Natural killer cell (primary cell): ENCODE results near the gene MGMT. TPM values are rescaled to one million over a fixed set of nuclear protein-coding genes. Genes with fewer than 3 reads are reported as not detected.

ENCODE experiments used
- ATAC-seq, 3 donors: fragments of 150-1000 bp in 2 of 3; fragments of 200-7000 bp in 1 of 3; cut with Tn5 transposase; 1 replicate in 1 of 3; 2 replicates in 2 of 3; pipeline ENCODE4 v1.10.0; 2021; ENCODE audit warnings: mild to moderate bottlenecking in 2 of 3, moderate library complexity in 2 of 3
- DNase-seq, 2 donors: peaks; one replicate each; pipeline versions ENCODE4 v3.0.0 to v3.0.0-alpha.2; 2013 to 2021; ENCODE audit warnings: mixed read lengths in 1 of 2
- H3K27ac ChIP-seq: one replicate; pipeline ENCODE4 v1.5.1; 2013; ENCODE audit warnings: mild to moderate bottlenecking, low read length
- H3K27me3 ChIP-seq: one replicate; pipeline ENCODE4 v1.6.1; 2013; ENCODE audit warnings: low read length; ENCODE audit not compliant: control insufficient read depth, insufficient read depth
- H3K36me3 ChIP-seq: one replicate; pipeline ENCODE4 v1.6.1; 2013; ENCODE audit warnings: low read length; ENCODE audit not compliant: control insufficient read depth, insufficient read depth
- H3K4me1 ChIP-seq: one replicate; pipeline ENCODE4 v1.6.1; 2013; ENCODE audit warnings: low read length; ENCODE audit not compliant: control insufficient read depth, insufficient read depth
- H3K4me3 ChIP-seq: one replicate; pipeline ENCODE4 v1.5.1; 2013; ENCODE audit warnings: low read length
- H3K9me3 ChIP-seq: one replicate; pipeline ENCODE4 v1.6.1; 2013; ENCODE audit warnings: low read length; ENCODE audit not compliant: control insufficient read depth, insufficient read depth
- H3K27ac Mint-ChIP-seq, 2 donors: one replicate each; pipeline ENCODE4 v1.8.0; 2022; ENCODE audit warnings: mild to moderate bottlenecking in 2 of 2, mixed read lengths in 2 of 2, moderate library complexity in 1 of 2
- H3K27me3 Mint-ChIP-seq, 2 donors: one replicate each; pipeline ENCODE4 v1.8.0; 2022; ENCODE audit warnings: low read depth in 2 of 2, mixed read lengths in 2 of 2
- H3K36me3 Mint-ChIP-seq: one replicate; pipeline ENCODE4 v1.8.0; 2022; ENCODE audit warnings: mixed read lengths
- H3K4me1 Mint-ChIP-seq, 2 donors: one replicate each; pipeline ENCODE4 v1.8.0; 2022; ENCODE audit warnings: mixed read lengths in 2 of 2
- H3K4me3 Mint-ChIP-seq: one replicate; pipeline ENCODE4 v1.8.0; 2022; ENCODE audit warnings: mild to moderate bottlenecking, moderate library complexity, mixed read lengths
- H3K9me3 Mint-ChIP-seq, 2 donors: one replicate each; pipeline ENCODE4 v1.8.0; 2022; ENCODE audit warnings: mixed read lengths in 2 of 2
- WGBS: methylation state at CpG from one replicate; pipeline ENCODE4 v1.1.7; 2013; ENCODE audit warnings: missing lambda C conversion rate; ENCODE audit not compliant: insufficient coverage; 5-methylcytosine and 5-hydroxymethylcytosine counted together
- intact Hi-C: fragments of 100-400 bp; cut with micrococcal nuclease; formaldehyde crosslinking; loops from one replicate; pipeline ENCODE4 v1.14.2; 2022
- total RNA-seq, 4 donors: library from RNA; stranded (reverse); fragments of 120-200 nt in 1 of 4; gene quantifications; one replicate each; pipeline versions ENCODE4 v1.2.3 to v1.2.4, GENCODE V29; 2013 to 2022
- TF ChIP-seq, protein P1 (sequence below): fragments of 200-600 bp; IDR thresholded peaks from one replicate; pipeline ENCODE4 v1.8.0; 2022; ENCODE audit warnings: antibody characterized with exemption

MGMT gene
- total RNA-seq, 3 donors from 2014 or later (not counting 1 experiment from before 2014, with no cell fraction given), result 16.5 to 19.7 (median 18.8) TPM

- DNase-seq (no peak), ATAC-seq (no peak)
- TF ChIP-seq, protein P1, sequence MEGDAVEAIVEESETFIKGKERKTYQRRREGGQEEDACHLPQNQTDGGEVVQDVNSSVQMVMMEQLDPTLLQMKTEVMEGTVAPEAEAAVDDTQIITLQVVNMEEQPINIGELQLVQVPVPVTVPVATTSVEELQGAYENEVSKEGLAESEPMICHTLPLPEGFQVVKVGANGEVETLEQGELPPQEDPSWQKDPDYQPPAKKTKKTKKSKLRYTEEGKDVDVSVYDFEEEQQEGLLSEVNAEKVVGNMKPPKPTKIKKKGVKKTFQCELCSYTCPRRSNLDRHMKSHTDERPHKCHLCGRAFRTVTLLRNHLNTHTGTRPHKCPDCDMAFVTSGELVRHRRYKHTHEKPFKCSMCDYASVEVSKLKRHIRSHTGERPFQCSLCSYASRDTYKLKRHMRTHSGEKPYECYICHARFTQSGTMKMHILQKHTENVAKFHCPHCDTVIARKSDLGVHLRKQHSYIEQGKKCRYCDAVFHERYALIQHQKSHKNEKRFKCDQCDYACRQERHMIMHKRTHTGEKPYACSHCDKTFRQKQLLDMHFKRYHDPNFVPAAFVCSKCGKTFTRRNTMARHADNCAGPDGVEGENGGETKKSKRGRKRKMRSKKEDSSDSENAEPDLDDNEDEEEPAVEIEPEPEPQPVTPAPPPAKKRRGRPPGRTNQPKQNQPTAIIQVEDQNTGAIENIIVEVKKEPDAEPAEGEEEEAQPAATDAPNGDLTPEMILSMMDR, result no peak
- Histone ChIP-seq H3K4me1 (peaks cover 31% of the 10 kb centered on the region), H3K27ac (no peak overlapping the region), H3K27me3 (no peaks in the 10 kb centered on the region), H3K4me3 (no peak overlapping the region), H3K9me3 (no peaks in the 10 kb centered on the region), H3K36me3 (no peaks in the 10 kb centered on the region)
- H3K27me3 Mint-ChIP-seq, result no peaks in the 10 kb centered on the region
- no peak overlapping the region for H3K4me3 Mint-ChIP-seq
- no peaks in the 10 kb centered on the region for H3K36me3 Mint-ChIP-seq
- peaks cover 29 to 33% of the 10 kb centered on the region in 2 donors for H3K4me1 Mint-ChIP-seq
- intact Hi-C loops, result no loop called here
- H3K9me3 Mint-ChIP-seq, result no peaks in the 10 kb centered on the region
- peak overlapping the region in 1 of 2 donors; percentile 24 for H3K27ac Mint-ChIP-seq
- 76% methylated on average over 11 of the region's 11 CpGs for WGBS
Observed at GRCh38 chr10:129470103-129470851, 3.2 kb downstream of the MGMT start.

DNA sequence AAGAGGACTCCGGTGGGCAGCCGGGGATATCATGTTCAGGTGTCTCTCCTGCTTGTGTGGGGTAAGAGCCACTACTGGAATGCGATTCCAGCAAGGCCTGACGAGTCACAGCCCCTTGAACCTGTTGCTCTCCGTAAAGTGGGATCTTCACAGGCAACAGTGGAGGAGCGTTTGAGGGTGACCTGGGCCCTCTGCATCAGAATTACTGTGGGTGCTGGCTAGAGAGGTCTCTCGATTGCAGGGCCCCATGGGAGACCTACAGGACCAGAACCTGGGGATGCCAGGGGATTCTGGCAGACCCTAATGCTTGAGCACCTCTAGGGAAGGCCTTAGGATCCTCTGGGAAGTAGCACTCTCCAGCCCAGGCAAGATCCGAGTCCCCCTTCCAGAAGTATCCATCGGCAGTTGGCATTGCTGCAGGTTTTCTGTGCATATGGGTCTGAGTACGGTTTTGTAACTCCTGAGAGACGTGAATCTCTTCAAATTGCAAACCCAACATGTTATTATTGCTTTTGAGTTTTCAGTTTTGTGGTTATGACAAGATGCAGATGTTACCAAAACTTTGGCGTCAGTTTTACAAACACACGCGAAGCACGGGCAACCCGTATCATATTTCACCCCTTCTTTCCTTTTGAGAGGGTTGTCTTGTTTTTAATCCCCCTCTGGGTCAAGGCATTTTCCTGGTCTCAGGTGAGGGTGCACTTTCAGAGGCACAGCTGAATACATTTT, 4.6 kb downstream of the MGMT start:
- DNase-seq (no peak), ATAC-seq (no peak)
- Histone ChIP-seq H3K27me3 (no peaks in the 10 kb centered on the region), H3K36me3 (no peaks in the 10 kb centered on the region), H3K4me3 (no peak overlapping the region), H3K9me3 (no peaks in the 10 kb centered on the region), H3K27ac (no peak overlapping the region), H3K4me1 (peaks cover 24% of the 10 kb centered on the region)
- Mint-ChIP-seq H3K9me3 (no peaks in the 10 kb centered on the region), H3K27ac (no peak overlapping the region), H3K4me1 (peaks cover 29 to 33% of the 10 kb centered on the region in 2 donors), H3K4me3 (no peak overlapping the region), H3K27me3 (no peaks in the 10 kb centered on the region), H3K36me3 (no peaks in the 10 kb centered on the region)
- 86% methylated on average over 16 of the region's 16 CpGs for WGBS
- intact Hi-C loops, result no loop called here
- TF ChIP-seq, protein P1, result no peak

DNA sequence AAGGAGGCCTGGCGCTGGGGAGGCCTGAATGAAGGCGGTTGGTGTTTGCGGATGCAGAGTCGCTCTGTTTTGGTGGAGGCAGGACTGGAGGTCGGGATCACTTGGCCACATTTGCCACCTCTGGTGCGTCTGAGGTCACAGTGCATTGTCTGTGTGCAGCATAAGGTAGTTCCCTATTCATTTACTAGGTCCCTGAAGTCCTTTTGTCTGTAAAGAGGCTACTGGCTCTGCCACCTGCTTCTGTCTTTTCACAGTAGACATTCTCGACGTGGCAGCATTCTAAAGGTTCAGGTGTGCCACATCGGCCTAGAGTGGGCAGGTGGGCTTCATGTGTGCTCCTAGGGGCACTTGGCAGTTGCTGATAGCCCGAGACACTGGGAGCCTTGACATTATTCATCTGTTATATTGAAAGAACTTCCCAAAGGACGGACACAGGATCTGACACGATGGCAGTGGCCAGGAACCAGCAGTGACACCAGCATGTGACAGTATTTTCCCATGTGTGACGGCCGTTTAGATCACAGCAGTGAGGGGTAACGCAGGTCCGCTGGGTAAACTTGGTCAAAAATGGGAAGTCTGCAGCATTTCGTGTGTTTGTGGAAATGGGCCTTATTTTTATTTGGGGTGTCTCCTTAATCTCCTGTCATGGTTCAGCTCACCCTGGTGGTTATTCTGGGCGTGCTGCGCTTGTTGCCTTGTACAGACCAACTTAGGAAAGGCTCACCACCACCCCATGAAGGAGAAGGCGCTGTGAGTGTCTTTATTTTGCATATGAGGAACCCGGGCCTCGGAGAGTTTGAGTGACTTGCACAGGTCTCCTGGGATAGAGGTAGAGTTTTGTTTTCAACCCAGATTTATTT, 5.9 kb downstream of the MGMT start:
- H3K4me1 Mint-ChIP-seq, result peaks cover 24 to 29% of the 10 kb centered on the region in 2 donors
- Histone ChIP-seq H3K9me3 (no peaks in the 10 kb centered on the region), H3K27ac (no peak overlapping the region), H3K36me3 (no peaks in the 10 kb centered on the region), H3K4me3 (no peak overlapping the region), H3K4me1 (peaks cover 15% of the 10 kb centered on the region), H3K27me3 (no peaks in the 10 kb centered on the region)
- no peaks in the 10 kb centered on the region for H3K9me3 Mint-ChIP-seq
- 78% methylated on average over 22 of the region's 22 CpGs for WGBS
- H3K27me3 Mint-ChIP-seq, result no peaks in the 10 kb centered on the region
- DNase-seq (no peak), ATAC-seq (no peak)
- no peak overlapping the region for H3K4me3 Mint-ChIP-seq
- no peak overlapping the region for H3K27ac Mint-ChIP-seq
- TF ChIP-seq, protein P1, result no peak
- H3K36me3 Mint-ChIP-seq, result no peaks in the 10 kb centered on the region
- intact Hi-C loops, result no loop called here
